ENCODE measurements around the gene CD96.

DNA sequence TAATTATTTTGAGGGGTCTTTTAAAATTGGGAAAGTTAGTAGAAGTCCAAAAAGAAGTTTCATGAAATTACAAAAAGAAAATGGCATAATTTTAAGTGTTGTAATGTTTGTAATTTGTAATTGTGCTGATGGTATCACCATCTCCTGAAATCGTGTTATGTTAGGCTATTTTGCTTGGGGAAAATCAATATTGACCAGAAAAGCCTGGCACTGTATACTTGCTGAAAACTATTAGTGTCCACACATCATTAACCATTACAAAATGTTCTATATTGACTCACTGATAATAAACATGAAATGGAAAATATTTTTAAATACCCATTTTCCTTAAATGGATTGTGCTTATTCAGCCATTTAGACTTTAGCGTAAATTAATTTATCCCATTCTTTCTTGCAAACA, 93.4 kb downstream of the CD96 start:
- TF ChIP-seq POLR2A (IDR thresholded peaks at IDR 0.05) (no peak), CTCF (IDR thresholded peaks at IDR 0.05) (no peak)

Data from adrenal gland (tissue), 5 donors.